Measurements from ENCODE around the gene PKD2.
A peak's percentile ranks its signal among the peaks of the same experiment; 100 is the strongest.

Gene PKD2

DNA sequence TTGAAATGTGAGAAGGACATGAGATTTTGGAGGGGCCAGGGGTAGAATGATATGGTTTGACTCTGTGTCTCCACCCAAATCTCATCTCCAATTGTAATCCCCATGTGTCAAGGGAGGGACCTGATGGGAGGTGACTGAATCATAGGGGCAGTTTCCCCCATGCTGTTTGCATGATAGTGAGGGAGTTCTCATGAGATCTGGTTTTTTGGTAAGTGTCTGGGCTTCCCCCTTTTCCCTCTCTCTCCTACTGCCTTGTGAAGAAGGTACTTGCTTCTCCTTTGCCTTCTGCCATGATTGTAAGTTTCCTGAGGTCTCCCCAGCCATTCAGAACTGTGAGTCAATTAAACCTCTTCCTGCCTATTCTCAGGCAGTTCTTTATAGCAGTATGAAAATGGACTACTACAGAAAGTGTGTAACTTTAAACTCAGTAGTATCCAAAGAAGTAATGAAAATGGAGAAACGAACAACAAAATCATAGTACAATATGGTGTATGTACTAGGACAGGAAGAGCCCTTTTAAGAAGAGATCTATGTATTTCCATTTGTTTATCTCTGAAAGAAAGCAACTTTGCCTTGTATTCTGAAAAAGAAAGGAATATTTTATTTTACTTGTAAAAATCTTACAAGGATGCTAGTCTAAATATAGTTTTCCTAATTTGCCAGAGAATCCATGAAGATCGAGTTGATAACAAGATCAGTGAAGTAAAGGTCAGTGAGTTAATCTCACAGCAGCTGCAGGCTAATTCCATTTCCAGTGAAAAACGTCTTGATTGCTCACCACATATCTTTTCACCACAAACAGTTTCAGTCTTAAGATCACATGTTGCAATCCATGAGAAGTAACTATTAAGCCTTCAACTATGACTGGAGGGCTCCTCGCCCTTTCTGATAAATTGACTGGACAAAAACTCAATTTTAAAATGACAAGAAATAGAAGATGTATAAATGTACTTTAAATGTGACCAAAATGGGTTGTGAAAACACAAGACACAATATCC is 20.5 kb downstream of the PKD2 start:
- DNase-seq, result peak; percentile 8 to 17
- TF ChIP-seq GATA1 (IDR thresholded peaks at IDR 0.05; ENCODE audit: low read depth, low read length) (no peak), POLR2A (IDR thresholded peaks at IDR 0.05; ENCODE audit: low read length) (no peak)

DNA sequence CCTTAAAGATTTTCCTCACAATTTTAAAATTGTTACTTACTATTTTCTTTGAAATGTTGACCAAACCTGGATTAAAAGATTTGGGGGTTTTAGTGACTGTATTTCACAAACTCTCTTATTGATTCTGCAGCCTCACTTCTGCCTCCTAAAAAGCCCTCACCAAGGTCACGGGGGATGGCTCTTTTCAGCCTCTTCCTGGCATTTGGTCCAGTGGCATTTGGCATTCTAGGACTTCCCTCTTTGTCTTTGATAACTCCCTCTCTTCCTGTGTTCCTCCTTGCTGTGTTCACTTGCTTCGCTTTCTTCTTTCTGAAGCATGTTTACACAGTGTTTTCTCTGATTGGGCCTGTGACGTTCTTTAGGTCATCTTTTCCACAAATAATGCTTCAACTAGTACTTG is 21.5 kb downstream of the PKD2 start:
- DNase-seq, result no peak
- TF ChIP-seq GATA1 (IDR thresholded peaks at IDR 0.05; ENCODE audit: low read depth, low read length) (no peak), POLR2A (IDR thresholded peaks at IDR 0.05; ENCODE audit: low read length) (no peak)

DNA sequence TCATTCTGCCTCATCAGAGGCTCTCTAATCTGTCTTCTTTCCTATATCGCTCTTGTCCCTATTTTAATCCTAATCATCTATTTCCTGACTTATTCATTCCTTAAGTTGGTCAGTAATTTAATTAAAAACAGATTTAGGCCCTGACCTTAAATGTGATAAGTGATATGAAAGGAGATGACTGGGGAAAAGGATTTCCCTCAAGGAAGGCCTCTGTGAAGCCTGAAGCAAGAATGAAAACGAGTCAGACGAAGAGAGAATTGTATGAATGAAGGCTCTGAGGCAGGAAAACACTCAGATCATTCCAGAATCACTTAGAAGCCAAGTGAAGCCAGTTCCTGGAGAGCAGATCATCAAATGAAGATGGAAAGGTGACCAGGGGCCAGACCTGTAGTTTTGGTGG is 22.1 kb downstream of the PKD2 start:
- TF ChIP-seq POLR2A (IDR thresholded peaks at IDR 0.05; ENCODE audit: low read length) (no peak), GATA1 (IDR thresholded peaks at IDR 0.05; ENCODE audit: low read depth, low read length) (no peak)
- DNase-seq, result no peak

DNA sequence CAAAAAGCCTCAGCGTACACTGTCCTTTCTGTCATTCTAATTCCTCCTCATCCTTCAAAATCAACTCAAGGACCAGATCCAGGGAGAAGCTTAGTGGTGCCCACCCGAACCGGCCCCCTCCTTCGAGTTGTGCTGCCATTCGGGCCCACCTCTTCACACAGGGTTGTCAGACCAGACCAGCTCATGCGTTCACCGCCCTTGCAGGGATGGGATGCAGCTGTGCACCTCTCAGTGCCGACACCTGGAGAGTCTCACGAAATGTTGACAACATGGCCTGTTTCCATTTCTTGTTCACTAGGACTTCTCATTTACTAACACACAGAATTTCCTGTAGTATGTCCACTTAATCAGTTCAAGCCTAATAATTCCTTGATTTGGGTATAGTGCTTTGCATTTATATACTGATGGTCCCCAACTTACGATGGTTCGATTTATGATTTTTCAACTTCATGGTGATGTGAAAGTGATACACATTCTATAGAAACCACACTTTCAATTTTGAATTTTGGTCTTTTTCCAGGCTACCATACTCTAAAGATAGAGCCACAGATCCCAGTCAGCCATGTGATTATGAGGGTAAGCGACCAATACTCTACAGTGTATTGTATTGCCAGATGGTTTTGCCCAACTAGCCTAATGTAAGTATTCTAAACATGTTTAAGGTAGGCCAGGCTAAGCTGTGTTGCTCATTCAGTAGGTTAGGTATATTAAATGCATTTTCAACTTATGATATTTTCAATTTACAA is 23.3 kb downstream of the PKD2 start:
- no peak for DNase-seq
- TF ChIP-seq POLR2A (IDR thresholded peaks at IDR 0.05; ENCODE audit: low read length), result no peak
- no peak for TF ChIP-seq GATA1 (IDR thresholded peaks at IDR 0.05; ENCODE audit: low read depth, low read length)

DNA sequence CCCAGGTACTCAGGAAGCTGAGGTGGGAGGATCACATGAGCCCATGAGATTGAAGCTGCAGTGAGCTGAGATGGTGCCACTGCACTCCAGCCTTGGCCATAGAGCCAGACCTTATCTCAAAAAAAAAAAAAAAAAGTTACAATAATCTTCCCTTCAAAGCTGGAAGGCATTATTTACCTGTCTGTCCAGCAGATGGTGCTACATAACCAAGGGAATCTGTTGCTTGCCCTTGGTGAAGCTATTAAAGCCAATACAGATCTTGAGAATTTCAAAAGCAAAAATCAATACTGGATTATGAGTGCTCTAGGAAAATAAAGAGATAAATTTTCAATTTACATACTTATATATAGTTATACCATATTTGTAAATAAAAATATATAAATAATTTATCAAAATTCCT is 25.9 kb downstream of the PKD2 start:
- peak; percentile 79 to 87 for DNase-seq
- TF ChIP-seq GATA1 (IDR thresholded peaks at IDR 0.05; ENCODE audit: low read depth, low read length), result no peak
- TF ChIP-seq POLR2A (IDR thresholded peaks at IDR 0.05; ENCODE audit: low read length), result no peak

DNA sequence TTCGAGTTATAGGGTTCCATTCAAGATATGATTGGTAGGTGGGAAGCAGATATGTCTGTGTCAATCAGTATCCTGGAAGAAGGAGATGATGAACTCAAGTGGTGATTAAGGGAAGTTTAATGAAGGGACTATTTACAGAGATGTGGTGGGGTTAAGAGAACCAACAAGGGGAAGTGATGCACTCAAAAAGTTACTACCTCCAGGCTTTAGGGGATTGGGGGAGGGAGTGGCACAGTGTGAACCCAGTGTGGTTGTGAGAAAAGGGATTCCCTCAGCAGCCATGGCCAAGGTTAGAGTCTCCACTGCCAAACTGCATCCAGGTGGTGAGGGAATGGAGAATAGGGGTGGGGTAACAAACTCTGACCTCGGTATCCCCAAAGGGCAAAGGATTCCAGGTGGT is 27.9 kb downstream of the PKD2 start:
- DNase-seq, result no peak
- TF ChIP-seq GATA1 (IDR thresholded peaks at IDR 0.05; ENCODE audit: low read depth, low read length), result no peak
- no peak for TF ChIP-seq POLR2A (IDR thresholded peaks at IDR 0.05; ENCODE audit: low read length)

DNA sequence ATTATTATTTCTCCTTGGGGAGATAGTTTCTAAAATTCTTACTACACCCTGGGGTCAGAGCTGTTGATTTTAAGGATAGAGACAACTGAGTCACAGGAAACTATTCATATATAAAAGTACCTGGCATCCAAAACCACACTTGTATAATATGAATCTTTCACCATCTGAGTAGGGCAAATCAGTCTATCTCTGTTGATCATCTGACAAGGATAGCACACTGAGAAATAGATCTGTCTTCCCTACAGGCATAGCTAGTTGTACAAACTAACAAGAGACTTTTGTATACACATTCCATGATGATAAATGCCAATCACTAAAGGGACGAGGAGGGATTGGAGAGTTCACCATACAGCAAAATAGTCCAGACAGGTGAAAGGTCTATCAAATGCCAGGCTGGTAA is 30.0 kb downstream of the PKD2 start:
- TF ChIP-seq POLR2A (IDR thresholded peaks at IDR 0.05; ENCODE audit: low read length) (no peak), GATA1 (IDR thresholded peaks at IDR 0.05; ENCODE audit: low read depth, low read length) (no peak)
- no peak for DNase-seq

DNA sequence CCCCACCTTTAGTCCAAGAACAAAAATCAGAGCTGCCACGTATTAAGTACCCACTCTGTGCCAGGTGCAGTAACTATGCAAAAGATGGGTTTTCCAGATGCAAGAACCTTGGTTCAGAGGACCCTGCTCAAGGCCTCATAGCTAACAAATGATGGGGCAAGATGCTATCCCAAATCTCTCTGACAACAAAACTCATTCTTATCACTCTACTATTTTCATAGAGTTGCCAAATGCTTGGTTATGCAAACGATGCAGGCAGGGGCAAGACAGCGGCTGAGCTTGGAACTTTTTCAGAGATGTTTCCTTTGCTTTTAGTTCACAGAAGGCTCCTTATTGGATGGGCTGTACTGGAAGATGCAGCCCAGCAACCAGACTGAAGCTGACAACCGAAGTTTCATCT is 30.5 kb downstream of the PKD2 start:
- DNase-seq, result no peak
- no peak for TF ChIP-seq POLR2A (IDR thresholded peaks at IDR 0.05; ENCODE audit: low read length)

DNA sequence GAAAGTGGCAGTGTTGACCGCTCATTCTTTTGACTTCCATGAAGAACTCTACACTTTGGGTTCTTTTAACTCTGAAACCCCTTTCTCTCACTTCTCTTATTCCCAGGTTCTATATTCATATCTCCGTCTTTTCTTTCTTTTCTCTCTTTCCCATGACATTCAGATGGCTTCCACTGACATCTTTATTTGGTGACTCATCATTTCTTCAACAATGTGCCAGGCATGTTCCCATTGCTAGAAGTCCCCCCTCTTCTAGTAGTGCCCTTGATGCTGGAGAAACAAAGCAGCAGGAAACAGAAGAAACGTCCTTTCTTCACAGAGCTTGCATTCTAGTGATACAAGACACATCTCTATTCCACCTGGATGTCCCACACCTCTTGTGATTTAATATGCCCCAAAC is 33.3 kb downstream of the PKD2 start:
- no peak for TF ChIP-seq POLR2A (IDR thresholded peaks at IDR 0.05; ENCODE audit: low read length)
- no peak for TF ChIP-seq GATA1 (IDR thresholded peaks at IDR 0.05; ENCODE audit: low read depth, low read length)

DNA sequence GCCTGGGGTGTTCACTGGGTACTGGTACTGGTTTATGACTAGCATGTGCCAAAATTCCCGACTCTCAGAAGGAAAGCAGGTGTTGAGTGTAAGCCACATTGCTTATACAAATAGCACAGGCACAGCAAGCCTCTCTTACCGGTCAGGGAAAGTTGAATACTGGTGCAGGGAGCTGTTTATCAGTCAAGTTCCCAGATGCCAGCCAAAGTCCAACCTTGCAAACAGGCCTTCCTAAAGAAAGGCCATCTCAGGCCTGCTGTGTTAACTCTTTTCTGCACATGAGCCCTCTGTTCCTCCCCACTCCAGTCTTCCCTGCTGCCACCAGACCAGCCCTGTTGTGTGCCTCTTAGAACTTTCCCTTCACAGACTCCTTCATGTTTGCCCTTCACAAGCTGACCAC is 34.2 kb downstream of the PKD2 start:
- TF ChIP-seq GATA1 (IDR thresholded peaks at IDR 0.05; ENCODE audit: low read depth, low read length) (no peak), POLR2A (IDR thresholded peaks at IDR 0.05; ENCODE audit: low read length) (no peak)
- DNase-seq, result no peak

More for the DNA sequence above, 33.3 kb downstream of the PKD2 start:
- no peak for DNase-seq

DNA sequence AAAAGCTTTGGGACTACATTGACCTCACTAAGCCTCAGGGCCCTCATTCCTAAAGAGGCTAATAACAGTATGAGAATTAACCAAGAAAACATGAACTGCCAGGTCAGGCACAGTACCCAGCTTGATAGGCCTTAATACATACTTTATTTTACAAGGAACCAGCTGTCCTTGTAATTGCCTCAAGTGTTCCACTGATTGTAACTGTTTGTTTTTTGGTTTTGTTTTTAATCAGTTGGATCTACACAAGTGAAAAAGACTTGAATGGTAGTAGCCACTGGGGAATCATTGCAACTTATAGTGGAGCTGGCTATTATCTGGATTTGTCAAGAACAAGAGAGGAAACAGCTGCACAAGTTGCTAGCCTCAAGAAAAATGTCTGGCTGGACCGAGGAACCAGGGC is 35.6 kb downstream of the PKD2 start:
- TF ChIP-seq POLR2A (IDR thresholded peaks at IDR 0.05; ENCODE audit: low read length) (no peak), GATA1 (IDR thresholded peaks at IDR 0.05; ENCODE audit: low read depth, low read length) (no peak)
- no peak for DNase-seq

DNA sequence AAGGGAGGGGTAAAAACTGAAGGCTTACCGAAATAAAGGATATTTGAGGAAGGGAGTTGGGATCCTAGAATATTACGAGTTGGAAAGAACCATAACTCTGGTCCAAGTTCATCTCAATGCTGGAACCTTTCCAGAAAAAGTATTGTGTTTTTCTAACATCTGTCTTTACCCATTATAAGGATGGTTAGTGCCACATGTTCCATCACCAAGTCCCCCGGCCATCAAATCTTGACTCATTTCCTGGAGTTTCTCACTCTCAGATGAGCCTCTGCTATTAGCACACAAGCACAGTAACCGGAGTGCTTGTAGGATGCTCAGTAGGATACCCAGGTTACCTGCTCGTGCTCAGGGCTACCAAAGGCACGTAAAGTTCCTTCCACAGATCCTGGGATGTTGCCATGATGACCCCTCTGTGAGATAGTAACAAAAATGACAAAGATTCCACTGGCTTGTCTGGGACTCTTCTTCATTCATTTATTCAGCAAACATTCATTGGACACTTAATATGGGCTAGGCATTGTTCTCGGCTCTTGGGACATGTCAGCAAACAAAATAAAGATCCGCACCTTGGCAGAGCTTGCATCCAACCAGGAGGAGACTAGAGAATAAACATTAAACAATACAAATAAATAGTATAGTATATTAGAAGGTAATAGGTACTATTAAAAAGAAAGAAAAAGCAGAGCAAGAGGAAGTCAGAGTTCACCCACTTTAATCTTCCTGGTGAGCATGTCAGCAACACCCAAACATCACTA is 36.3 kb downstream of the PKD2 start:
- no peak for TF ChIP-seq POLR2A (IDR thresholded peaks at IDR 0.05; ENCODE audit: low read length)
- no peak for DNase-seq

DNA sequence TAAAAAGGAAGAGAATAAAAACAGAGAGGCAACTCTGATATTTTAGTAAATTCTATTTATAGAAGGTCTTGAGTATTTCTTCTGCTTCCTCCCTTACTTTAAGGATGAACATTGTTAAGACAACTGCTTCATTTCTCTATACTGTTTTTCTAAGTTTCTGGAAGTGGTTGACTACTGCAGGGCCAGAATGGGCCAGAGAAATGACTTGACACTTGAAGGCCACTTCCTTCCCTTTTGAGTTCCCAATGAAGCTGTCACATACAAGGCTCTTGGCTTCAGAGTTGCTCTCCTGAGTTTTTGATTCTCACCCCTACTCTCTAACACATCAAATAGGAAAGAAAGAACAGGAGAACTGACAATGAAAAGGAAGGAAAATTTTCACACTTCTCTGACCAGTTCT is 37.6 kb downstream of the PKD2 start:
- TF ChIP-seq GATA1 (IDR thresholded peaks at IDR 0.05; ENCODE audit: low read depth, low read length) (no peak), POLR2A (IDR thresholded peaks at IDR 0.05; ENCODE audit: low read length) (no peak)
- DNase-seq, result no peak

DNA sequence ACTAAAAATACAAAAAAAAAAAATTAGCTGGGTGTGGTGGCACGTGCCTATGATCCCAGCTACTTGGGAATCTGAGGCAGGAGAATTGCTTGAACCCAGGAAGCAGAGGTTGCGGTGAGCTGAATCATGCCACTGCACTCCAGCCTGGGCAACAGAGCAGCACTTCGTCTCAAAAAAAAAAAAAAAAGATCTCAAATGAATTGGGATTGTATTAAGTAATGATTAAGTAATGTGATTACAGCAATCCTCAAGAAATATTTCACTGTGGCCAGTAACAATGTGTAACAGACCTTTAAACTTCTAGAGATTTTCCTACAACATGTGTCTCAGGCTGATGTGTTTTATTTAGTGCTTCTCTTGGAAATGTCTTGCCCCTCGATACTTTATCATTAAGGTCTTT is 46.8 kb downstream of the PKD2 start:
- TF ChIP-seq POLR2A (IDR thresholded peaks at IDR 0.05; ENCODE audit: low read length), result no peak
- no peak for TF ChIP-seq GATA1 (IDR thresholded peaks at IDR 0.05; ENCODE audit: low read depth, low read length)
- no peak for DNase-seq

Measured in erythroblast (primary cell).